Smooth muscle cell (in vitro differentiated cells): Measurements from ENCODE around the gene ATRNL1. TPM values are rescaled to one million over a fixed set of nuclear protein-coding genes. Genes with fewer than 3 reads are reported as not detected.

ENCODE experiments used
- DNase-seq: peaks from one replicate; lab custom pipeline; 2025; ENCODE audit not compliant: unreplicated experiment; lab: John Stamatoyannopoulos, UW
- H2AFZ ChIP-seq: fragments of 200-600 bp; sonication (generic); 2 replicates; pipeline ENCODE4 v1.6.0; 2016; ENCODE audit warnings: antibody characterized with exemption, low read depth, mild to moderate bottlenecking
- H3F3A ChIP-seq: fragments of 200-600 bp; sonication (generic); 2 replicates; pipeline ENCODE4 v1.6.0; 2017; ENCODE audit warnings: antibody characterized with exemption, low read depth
- H3K27ac ChIP-seq: fragments of 200-600 bp; sonication (generic); 2 replicates; pipeline ENCODE4 v1.5.1; 2016; ENCODE audit warnings: low read depth, mild to moderate bottlenecking
- H3K27me3 ChIP-seq: fragments of 200-600 bp; sonication (generic); 2 replicates; pipeline ENCODE4 v1.6.1; 2016; ENCODE audit warnings: low read depth, mild to moderate bottlenecking
- H3K36me3 ChIP-seq: fragments of 200-600 bp; sonication (generic); 2 replicates; pipeline ENCODE4 v1.5.1; 2016; ENCODE audit warnings: low read depth
- H3K4me1 ChIP-seq: fragments of 200-600 bp; sonication (generic); 2 replicates; pipeline ENCODE4 v1.5.1; 2016; ENCODE audit warnings: low read depth
- H3K4me2 ChIP-seq: fragments of 200-600 bp; sonication (generic); 2 replicates; pipeline ENCODE4 v1.6.0; 2016; ENCODE audit warnings: mild to moderate bottlenecking
- H3K4me3 ChIP-seq: fragments of 200-600 bp; sonication (generic); 2 replicates; pipeline ENCODE4 v1.5.1; 2016; ENCODE audit warnings: mild to moderate bottlenecking
- H3K79me2 ChIP-seq: fragments of 200-600 bp; sonication (generic); 2 replicates; pipeline ENCODE4 v1.6.0; 2016; ENCODE audit warnings: low read depth, mild to moderate bottlenecking
- H3K9ac ChIP-seq: fragments of 200-600 bp; sonication (generic); 2 replicates; pipeline ENCODE4 v1.6.0; 2016; ENCODE audit warnings: low read depth
- H3K9me3 ChIP-seq: fragments of 200-600 bp; sonication (generic); replicated peaks from 2 replicates; pipeline ENCODE4 v1.5.1; 2016; ENCODE audit warnings: low read depth
- H4K20me1 ChIP-seq: fragments of 200-600 bp; sonication (generic); 2 replicates; pipeline ENCODE4 v1.6.0; 2016; ENCODE audit warnings: low read depth
- CTCF ChIP-seq: fragments of 200-600 bp; sonication (generic); IDR thresholded peaks from 2 replicates; pipeline ENCODE4 v1.5.1; 2017; ENCODE audit warnings: borderline replicate concordance, mild to moderate bottlenecking, antibody characterized with exemption; ENCODE audit not compliant: insufficient read depth, poor library complexity, severe bottlenecking
- WGBS: methylation state at CpG from one replicate; pipeline ENCODE4 v1.1.7; 2016; ENCODE audit warnings: low lambda C conversion rate; 5-methylcytosine and 5-hydroxymethylcytosine counted together
- polyA plus RNA-seq: library from polyadenylated mRNA; unstranded; fragments of >200 nt; fragmentation: Nextera tagmentation; extraction: Ambion mirVana; gene quantifications from 2 replicates; pipeline ENCODE4 v1.2.1, GENCODE V29; 2016
- total RNA-seq: library from RNA; depleted of rRNA; stranded (reverse); fragments of >200 nt; gene quantifications from 2 replicates; pipeline ENCODE4 v1.2.3, GENCODE V29; 2014

ATRNL1 gene
- total and polyA plus RNA-seq, 2 experiments from 2014 or later = 2.7 to 14.9 TPM

- Histone ChIP-seq H3K4me3 (no peak overlapping the region), H3K79me2 (no peaks in the 10 kb centered on the region)
- 70% methylated on average over 6 of the region's 6 CpGs for WGBS
Observed at GRCh38 chr10:115879372-115880089, 786.4 kb downstream of the ATRNL1 start.

DNA sequence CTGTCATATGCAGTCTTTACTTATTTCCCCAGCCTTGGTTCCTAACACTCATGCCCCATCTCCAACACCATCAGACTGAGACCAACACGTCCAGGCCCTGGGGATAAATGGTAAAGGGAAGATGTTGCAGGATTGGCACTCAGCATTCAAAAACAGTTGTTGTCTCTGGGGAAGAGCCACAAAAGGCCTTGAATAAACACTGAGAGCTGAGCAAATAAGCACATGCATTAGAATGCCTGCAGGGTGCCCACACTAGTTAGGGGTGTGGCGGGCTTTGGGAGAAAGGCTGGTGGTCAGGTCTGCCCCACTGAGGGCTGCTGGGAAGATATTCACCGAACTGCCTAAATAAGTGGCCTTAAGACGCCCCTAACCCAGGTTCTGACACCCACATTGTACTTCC is 788.9 kb downstream of the ATRNL1 start:
- no peak for TF ChIP-seq CTCF
- Histone ChIP-seq H3F3A (no peaks in the 10 kb centered on the region), H2AFZ (no peak overlapping the region), H4K20me1 (no peaks in the 10 kb centered on the region), H3K27ac (no peak overlapping the region), H3K4me2 (no peak overlapping the region), H3K9me3 (no peaks in the 10 kb centered on the region), H3K9ac (no peak overlapping the region), H3K79me2 (no peaks in the 10 kb centered on the region), H3K4me1 (no peaks in the 10 kb centered on the region), H3K27me3 (no peaks in the 10 kb centered on the region), H3K4me3 (no peak overlapping the region), H3K36me3 (no peaks in the 10 kb centered on the region)
- no peak for DNase-seq
- 78% methylated on average over 4 of the region's 4 CpGs for WGBS

More at GRCh38 chr10:115879372-115880089, 786.4 kb downstream of the ATRNL1 start:
- no peak overlapping the region for H3K27ac ChIP-seq
- H3K4me1 ChIP-seq = no peaks in the 10 kb centered on the region
- H3F3A ChIP-seq = no peaks in the 10 kb centered on the region
- DNase-seq = no peak
- H3K4me2 ChIP-seq = no peak overlapping the region
- H3K9me3 ChIP-seq = no peaks in the 10 kb centered on the region
- H4K20me1 ChIP-seq = no peaks in the 10 kb centered on the region
- no peak for TF ChIP-seq CTCF
- no peaks in the 10 kb centered on the region for H3K36me3 ChIP-seq
- H3K27me3 ChIP-seq = no peaks in the 10 kb centered on the region
- H3K9ac ChIP-seq = no peak overlapping the region
- no peak overlapping the region for H2AFZ ChIP-seq

- TF ChIP-seq CTCF = no peak
- no peak overlapping the region for H3K9ac ChIP-seq
- no peaks in the 10 kb centered on the region for H3K27me3 ChIP-seq
- WGBS = 95% methylated on average over 1 of the region's 1 CpG
- H3K9me3 ChIP-seq = no peaks in the 10 kb centered on the region
- no peaks in the 10 kb centered on the region for H3K79me2 ChIP-seq
- no peaks in the 10 kb centered on the region for H4K20me1 ChIP-seq
- no peak overlapping the region for H3K27ac ChIP-seq
- no peak overlapping the region for H3K4me3 ChIP-seq
- DNase-seq = no peak
- H3K4me1 ChIP-seq = no peaks in the 10 kb centered on the region
- H3K4me2 ChIP-seq = no peak overlapping the region
- H3K36me3 ChIP-seq = no peaks in the 10 kb centered on the region
- no peak overlapping the region for H2AFZ ChIP-seq
- H3F3A ChIP-seq = no peaks in the 10 kb centered on the region
Observed at GRCh38 chr10:115883372-115883771, 790.2 kb downstream of the ATRNL1 start.

DNA sequence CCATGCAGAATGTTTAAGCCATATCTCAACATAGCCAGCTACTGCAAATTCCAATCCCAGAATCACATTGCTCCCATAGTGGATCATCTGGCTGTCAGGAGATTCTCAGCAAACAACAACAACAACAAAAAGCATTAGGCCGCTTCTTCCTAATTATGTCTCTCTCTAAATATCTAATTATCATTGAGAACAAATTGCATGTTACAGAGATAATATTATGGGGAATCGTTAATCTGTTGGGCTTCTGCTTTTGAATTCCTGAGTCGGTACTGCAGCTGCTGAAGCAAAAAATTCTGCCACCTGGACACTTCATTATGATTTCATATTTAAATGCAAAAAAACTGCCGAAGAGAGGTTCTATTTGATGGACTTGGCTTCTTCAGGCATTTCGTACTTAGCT is 791.2 kb downstream of the ATRNL1 start:
- no peaks in the 10 kb centered on the region for H3K4me1 ChIP-seq
- H3K4me3 ChIP-seq = no peak overlapping the region
- WGBS = 88% methylated on average over 5 of the region's 5 CpGs
- DNase-seq = no peak
- H3K9me3 ChIP-seq = no peaks in the 10 kb centered on the region
- no peak overlapping the region for H2AFZ ChIP-seq
- H3K27me3 ChIP-seq = no peaks in the 10 kb centered on the region
- no peaks in the 10 kb centered on the region for H3K36me3 ChIP-seq
- no peaks in the 10 kb centered on the region for H4K20me1 ChIP-seq
- TF ChIP-seq CTCF = no peak
- H3K4me2 ChIP-seq = no peak overlapping the region
- H3F3A ChIP-seq = no peaks in the 10 kb centered on the region
- no peak overlapping the region for H3K27ac ChIP-seq
- H3K79me2 ChIP-seq = no peaks in the 10 kb centered on the region
- H3K9ac ChIP-seq = no peak overlapping the region
